ENCODE results near the gene CDR2L. TPM values are rescaled to one million over a fixed set of nuclear protein-coding genes. Genes with fewer than 3 reads are reported as not detected.

Gene CDR2L
- polyA plus RNA-seq, 1 of the 3 experiments (the other 2 are of a cell fraction): 21.2 TPM

DNA sequence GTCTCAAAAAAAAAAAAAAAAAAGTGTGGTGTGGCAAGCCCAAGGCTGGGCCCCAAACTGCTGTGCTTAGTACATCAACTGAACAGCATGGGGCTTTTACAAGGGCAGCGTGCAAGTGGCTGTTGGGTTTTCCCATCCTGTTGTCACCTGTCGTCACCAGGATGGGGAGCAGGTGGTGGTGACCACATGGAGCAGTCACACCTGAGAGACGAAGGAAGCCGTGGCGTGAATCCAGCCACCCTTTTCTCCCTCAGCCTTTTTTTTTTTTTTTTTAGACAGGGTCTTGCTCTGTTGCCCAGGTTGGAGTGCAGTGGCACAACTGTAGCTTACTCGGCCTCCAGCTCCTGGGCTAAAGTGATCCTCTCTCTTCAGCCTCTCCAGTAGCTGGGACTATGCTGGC lies 20.9 kb downstream of the CDR2L start (continued):
- TF ChIP-seq, protein P1, sequence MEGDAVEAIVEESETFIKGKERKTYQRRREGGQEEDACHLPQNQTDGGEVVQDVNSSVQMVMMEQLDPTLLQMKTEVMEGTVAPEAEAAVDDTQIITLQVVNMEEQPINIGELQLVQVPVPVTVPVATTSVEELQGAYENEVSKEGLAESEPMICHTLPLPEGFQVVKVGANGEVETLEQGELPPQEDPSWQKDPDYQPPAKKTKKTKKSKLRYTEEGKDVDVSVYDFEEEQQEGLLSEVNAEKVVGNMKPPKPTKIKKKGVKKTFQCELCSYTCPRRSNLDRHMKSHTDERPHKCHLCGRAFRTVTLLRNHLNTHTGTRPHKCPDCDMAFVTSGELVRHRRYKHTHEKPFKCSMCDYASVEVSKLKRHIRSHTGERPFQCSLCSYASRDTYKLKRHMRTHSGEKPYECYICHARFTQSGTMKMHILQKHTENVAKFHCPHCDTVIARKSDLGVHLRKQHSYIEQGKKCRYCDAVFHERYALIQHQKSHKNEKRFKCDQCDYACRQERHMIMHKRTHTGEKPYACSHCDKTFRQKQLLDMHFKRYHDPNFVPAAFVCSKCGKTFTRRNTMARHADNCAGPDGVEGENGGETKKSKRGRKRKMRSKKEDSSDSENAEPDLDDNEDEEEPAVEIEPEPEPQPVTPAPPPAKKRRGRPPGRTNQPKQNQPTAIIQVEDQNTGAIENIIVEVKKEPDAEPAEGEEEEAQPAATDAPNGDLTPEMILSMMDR (IDR thresholded peaks at IDR 0.05): no peak
- TF ChIP-seq RAD21 (IDR thresholded peaks at IDR 0.05; ENCODE audit: low read length) (no peak), RXRA (IDR thresholded peaks at IDR 0.05; ENCODE audit: borderline replicate concordance, low read depth) (no peak), RFX5 (IDR thresholded peaks at IDR 0.05; ENCODE audit: low read length) (no peak), TCF12 (IDR thresholded peaks at IDR 0.05) (no peak), EZH2phosphoT487 (IDR thresholded peaks at IDR 0.05; ENCODE audit: borderline replicate concordance, low read depth) (no peak)

DNA sequence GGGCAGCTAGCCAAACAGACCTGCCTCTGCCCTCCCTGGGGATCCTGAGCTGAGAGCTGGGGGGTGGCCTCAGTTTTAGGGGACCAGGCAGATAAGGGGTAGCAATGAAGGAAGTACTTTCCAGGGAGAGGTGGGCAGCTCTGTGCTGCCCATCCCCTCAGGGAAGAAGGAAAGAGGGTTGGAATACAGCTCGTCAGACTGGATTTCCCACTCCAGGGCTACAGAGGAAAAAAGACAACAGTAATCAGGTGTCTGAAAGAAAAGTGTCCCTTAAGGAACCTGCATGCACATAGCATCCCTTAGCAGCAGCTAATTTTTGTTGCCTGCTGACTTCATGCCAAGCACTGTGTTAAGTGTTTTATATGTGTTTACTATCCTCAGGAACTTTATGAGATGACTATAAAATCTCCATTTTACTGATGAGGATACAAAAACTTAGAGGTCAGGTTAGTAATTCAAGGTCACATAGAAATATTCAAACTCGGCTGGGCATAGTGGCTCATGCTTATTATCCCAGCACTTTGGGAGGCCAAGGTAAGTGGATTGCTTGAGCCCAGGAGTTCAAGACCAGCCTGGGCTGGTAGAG lies 21.8 kb downstream of the CDR2L start:
- Histone ChIP-seq H3K4me1 (ENCODE audit: control insufficient read depth in 1 of 2, insufficient read depth in 2 of 2, low read depth in 1 of 2, low read length in 1 of 2) (peaks cover 17 to 26% of the 10 kb centered on the region in 2 experiments; a peak in 3 of 4 replicates), H3K9me2 (no peaks in the 10 kb centered on the region), H3K9ac (no peak overlapping the region), H3K27me3 (ENCODE audit: insufficient read depth) (no peaks in the 10 kb centered on the region), H3K79me2 (ENCODE audit: insufficient read depth) (peaks cover 15% of the 10 kb centered on the region), H3F3A (replicated peaks; ENCODE audit: insufficient read depth) (peaks cover 16% of the 10 kb centered on the region), H4K20me1 (ENCODE audit: insufficient read depth) (no peaks in the 10 kb centered on the region), H3K9me3 (no peaks in the 10 kb centered on the region), H3K36me3 (replicated peaks in 1 of 2; ENCODE audit: control insufficient read depth in 1 of 2, insufficient read depth in 2 of 2, low read length in 1 of 2) (peaks cover 0 to 2% of the 10 kb centered on the region in 2 experiments), H3K27ac (ENCODE audit: low read depth in 2 of 2, low read length in 1 of 2) (no peak overlapping the region; a peak in 1 of 4 replicates), H3K4me3 (ENCODE audit: low read depth in 2 of 2, low read length in 1 of 2) (no peak overlapping the region), H2AFZ (ENCODE audit: low read depth) (no peak overlapping the region), H3K4me2 (no peak overlapping the region)
- CTCF ChIA-PET: interaction anchor here (0.6 to 19.8 kb wide), 7 partner anchors 11 to 472 kb away, joined by 3 to 295 read pairs (median 31); partner anchors contain the start of genes CDR2L, OTOP2 and USH1G
- POLR2A ChIA-PET: interaction anchor here (1.0 to 4.3 kb wide), 2 partner anchors 10 to 19 kb away, joined by 4 to 197 read pairs; partner anchors contain the start of gene CDR2L
- no peak for TF ChIP-seq RCOR1 (IDR thresholded peaks at IDR 0.05; ENCODE audit: low read length)
- TF ChIP-seq SIN3A (IDR thresholded peaks at IDR 0.05; ENCODE audit: borderline replicate concordance, low read depth, low read length): no peak
- DNase-seq: no peak
- 90% methylated on average over 2 of the region's 2 CpGs for WGBS (ENCODE audit: low lambda C conversion rate)

DNA sequence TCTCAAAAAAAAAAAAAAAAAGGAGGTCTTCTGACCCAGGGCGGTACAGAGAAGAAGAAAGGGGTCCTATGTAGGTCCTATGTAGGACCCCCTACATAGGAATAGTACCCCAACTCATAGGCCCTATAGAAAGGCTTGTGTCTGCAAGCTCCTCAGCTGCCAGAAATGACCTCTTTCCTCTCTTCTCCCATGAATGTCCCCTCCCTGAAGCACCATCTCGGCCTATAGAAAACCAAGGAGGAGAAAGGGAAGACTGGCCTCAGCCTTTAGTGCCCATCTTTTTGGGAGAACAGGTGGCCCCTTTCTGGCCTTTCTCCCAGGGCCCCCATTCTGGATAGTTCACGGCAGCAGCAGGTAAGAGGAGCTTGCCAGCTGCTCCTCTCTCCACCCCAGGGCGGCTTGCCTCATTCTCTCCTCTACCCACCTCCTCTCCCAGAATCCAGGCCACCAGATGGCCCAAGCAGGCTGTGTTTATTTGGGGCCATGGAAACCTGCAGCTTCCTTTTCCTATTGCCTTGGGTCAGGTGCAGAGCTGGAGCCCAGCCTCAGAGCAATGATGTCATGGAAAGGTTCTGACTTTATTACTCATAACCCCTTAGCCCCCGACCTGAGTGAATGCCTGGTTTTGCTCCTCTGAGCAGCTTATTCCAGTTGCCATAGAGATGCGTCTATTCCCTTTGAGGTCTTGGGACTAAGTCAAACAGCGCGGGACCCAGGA lies 23.4 kb downstream of the CDR2L start:
- DNase-seq: peak; percentile 91
- ChIA-PET POLR2A (interaction anchor here (0.5 to 6.2 kb wide), 23 partner anchors 9 to 259 kb away, joined by 3 to 197 read pairs (median 5); partner anchors contain the start of genes ARMC7, ATP5PD, CDR2L and HID1), CTCF (interaction anchor here (0.6 to 19.8 kb wide), 24 partner anchors 11 to 334 kb away, joined by 3 to 295 read pairs (median 5); partner anchors contain the start of genes ARMC7, CDR2L, HID1 and NT5C)
- H3K27me3 ChIP-seq (ENCODE audit: insufficient read depth): no peaks in the 10 kb centered on the region
- no peaks in the 10 kb centered on the region for H3K9me3 ChIP-seq
- H4K20me1 ChIP-seq (ENCODE audit: insufficient read depth): no peaks in the 10 kb centered on the region
- peaks cover 31% of the 10 kb centered on the region for H3K79me2 ChIP-seq (ENCODE audit: insufficient read depth)
- peaks cover 17 to 26% of the 10 kb centered on the region in 2 experiments; a peak in 3 of 4 replicates for H3K4me1 ChIP-seq (ENCODE audit: control insufficient read depth in 1 of 2, insufficient read depth in 2 of 2, low read depth in 1 of 2, low read length in 1 of 2)
- no peaks in the 10 kb centered on the region for H3K36me3 ChIP-seq (replicated peaks in 1 of 2; ENCODE audit: control insufficient read depth in 1 of 2, insufficient read depth in 2 of 2, low read length in 1 of 2)
- H3K4me3 ChIP-seq (ENCODE audit: low read depth in 2 of 2, low read length in 1 of 2): no peak overlapping the region
- peak overlapping the region; percentile 88 to 95 for H3K27ac ChIP-seq (ENCODE audit: low read depth in 2 of 2, low read length in 1 of 2)
- WGBS (ENCODE audit: low lambda C conversion rate): 57% methylated on average over 8 of the region's 8 CpGs
- H3K9me2 ChIP-seq: no peaks in the 10 kb centered on the region
- no peak overlapping the region for H3K9ac ChIP-seq
- H3K4me2 ChIP-seq: no peak overlapping the region
- peak overlapping the region; percentile 99; the same call in 1 of the 2 replicates for H2AFZ ChIP-seq (ENCODE audit: low read depth)
- peaks cover 16% of the 10 kb centered on the region for H3F3A ChIP-seq (replicated peaks; ENCODE audit: insufficient read depth)
- TF ChIP-seq, protein P2, sequence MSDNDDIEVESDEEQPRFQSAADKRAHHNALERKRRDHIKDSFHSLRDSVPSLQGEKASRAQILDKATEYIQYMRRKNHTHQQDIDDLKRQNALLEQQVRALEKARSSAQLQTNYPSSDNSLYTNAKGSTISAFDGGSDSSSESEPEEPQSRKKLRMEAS (IDR thresholded peaks at IDR 0.05; ENCODE audit: low read depth): no peak
- TF ChIP-seq, protein P3, sequence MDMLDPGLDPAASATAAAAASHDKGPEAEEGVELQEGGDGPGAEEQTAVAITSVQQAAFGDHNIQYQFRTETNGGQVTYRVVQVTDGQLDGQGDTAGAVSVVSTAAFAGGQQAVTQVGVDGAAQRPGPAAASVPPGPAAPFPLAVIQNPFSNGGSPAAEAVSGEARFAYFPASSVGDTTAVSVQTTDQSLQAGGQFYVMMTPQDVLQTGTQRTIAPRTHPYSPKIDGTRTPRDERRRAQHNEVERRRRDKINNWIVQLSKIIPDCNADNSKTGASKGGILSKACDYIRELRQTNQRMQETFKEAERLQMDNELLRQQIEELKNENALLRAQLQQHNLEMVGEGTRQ (IDR thresholded peaks at IDR 0.05; ENCODE audit: borderline replicate concordance, low read depth, low read length): no peak
- TF ChIP-seq RXRA (IDR thresholded peaks at IDR 0.05; ENCODE audit: borderline replicate concordance, low read depth): no peak
- no peak for TF ChIP-seq NRF1 (IDR thresholded peaks at IDR 0.05; ENCODE audit: low read depth, low read length)
- TF ChIP-seq, protein P4, sequence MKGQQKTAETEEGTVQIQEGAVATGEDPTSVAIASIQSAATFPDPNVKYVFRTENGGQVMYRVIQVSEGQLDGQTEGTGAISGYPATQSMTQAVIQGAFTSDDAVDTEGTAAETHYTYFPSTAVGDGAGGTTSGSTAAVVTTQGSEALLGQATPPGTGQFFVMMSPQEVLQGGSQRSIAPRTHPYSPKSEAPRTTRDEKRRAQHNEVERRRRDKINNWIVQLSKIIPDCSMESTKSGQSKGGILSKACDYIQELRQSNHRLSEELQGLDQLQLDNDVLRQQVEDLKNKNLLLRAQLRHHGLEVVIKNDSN (IDR thresholded peaks at IDR 0.05; ENCODE audit: borderline replicate concordance, low read depth): no peak
- no peak for TF ChIP-seq GABPA (IDR thresholded peaks at IDR 0.05; ENCODE audit: low read depth)
- no peak; the same call in 1 of the 2 replicates for TF ChIP-seq RFX5 (IDR thresholded peaks at IDR 0.05; ENCODE audit: low read length)
- TF ChIP-seq RCOR1 (IDR thresholded peaks at IDR 0.05; ENCODE audit: low read length): peak; percentile 8; the same call in 1 of the 2 replicates
- no peak for TF ChIP-seq YY1 (IDR thresholded peaks at IDR 0.05; ENCODE audit: low read depth)
- TF ChIP-seq TAF1 (IDR thresholded peaks at IDR 0.05; ENCODE audit: borderline replicate concordance, low read depth, low read length): no peak
- TF ChIP-seq FOSL2 (IDR thresholded peaks at IDR 0.05; ENCODE audit: borderline replicate concordance, low read depth): peak; percentile 12
- no peak for TF ChIP-seq GATA2 (CRISPR knock-in tag; IDR thresholded peaks at IDR 0.05)
